HG03103 (cell line): ENCODE results near the gene CFAP97D1.
"Not testable (repeated sequence)": the region's sequence is repeated elsewhere in the genome, so short reads cannot be mapped to it uniquely, and the experiment has no call there.

Source experiments
- ATAC-seq: cut with Tn5 transposase; IDR thresholded peaks from one replicate; pipeline ENCODE4 v1.9.1; 2021; ENCODE audit warnings: low read depth; ENCODE audit not compliant: unreplicated experiment

The CFAP97D1 gene

GRCh38 chr17:43790311-43790940 is 10.2 kb downstream of the CFAP97D1 start:
- no peak for ATAC-seq

DNA sequence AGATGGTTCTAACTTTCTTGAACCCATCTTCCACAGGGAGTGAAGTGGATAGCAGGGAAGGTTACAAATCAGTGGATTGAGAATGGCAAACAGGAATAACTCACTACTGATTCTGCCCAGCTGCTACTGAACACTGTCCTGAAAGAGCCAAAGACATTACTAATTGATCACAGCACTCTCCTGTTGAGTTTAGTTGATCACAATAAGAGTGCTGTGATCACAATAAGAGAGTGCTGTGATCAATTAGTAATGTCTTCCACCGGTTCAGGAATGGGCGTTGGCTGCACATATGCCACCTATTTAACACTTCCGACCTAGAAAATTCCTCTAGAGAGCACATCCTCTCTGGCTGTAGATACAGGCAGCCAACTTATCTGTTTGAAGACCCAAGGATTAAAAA is 11.4 kb downstream of the CFAP97D1 start:
- no peak for ATAC-seq

DNA sequence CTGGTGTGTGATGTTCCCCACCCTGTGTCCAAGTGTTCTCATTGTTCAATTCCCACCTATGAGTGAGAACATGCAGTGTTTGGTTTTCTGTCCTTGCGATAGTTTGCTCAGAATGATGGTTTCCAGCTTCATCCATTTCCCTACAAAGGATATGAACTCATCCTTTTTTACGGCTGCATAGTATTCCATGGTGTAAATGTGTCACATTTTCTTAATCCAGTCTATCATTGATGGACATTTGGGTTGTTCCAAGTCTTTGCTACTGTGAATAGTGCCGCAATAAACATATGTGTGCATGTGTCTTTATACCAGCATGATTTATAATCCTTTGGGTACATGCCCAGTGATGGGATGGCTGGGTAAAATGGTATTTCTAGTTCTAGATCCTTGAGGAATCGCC is 12.4 kb downstream of the CFAP97D1 start:
- not testable (repeated sequence) for ATAC-seq

GRCh38 chr17:43798024-43798423 is 17.8 kb downstream of the CFAP97D1 start:
- not testable (repeated sequence) for ATAC-seq

DNA sequence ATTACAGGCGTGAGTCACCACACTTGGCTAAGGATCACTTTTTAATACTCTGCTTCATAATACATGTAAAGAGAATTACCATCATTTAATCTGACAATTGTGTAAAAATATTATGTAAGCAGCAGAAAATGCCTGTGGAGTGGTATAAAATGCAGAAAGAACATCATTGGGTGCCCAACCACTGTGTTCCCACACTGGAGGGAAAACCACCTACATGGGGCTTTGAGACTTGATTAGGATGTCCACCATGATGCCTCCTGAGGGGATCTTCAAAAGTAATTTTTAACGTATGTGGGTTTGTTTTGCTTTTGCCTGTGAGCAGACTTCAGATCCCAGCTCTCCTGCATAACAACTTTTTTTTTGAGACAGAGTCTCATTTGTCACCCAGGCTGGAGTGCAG is 18.8 kb downstream of the CFAP97D1 start:
- no peak for ATAC-seq

DNA sequence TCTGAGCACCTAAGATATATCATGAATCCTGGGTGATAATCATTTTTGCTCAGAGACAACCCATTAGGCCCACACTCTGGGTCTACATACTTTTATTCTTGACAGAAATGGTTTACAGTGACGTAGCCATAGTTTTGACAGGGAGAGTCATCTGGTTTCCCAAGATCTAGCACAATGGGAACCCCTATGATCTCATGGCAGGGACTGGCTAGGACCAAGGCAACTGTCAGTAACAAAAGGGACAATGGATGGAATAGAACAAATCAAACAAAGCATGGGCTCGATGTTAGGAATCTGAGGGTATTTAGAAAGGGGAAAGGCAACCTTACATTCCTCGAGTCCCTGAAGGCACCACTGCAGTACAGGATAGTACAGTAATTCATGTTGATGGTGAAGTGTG is 20.5 kb downstream of the CFAP97D1 start:
- no peak for ATAC-seq

GRCh38 chr17:43801844-43802243 is 21.6 kb downstream of the CFAP97D1 start:
- ATAC-seq = no peak

DNA sequence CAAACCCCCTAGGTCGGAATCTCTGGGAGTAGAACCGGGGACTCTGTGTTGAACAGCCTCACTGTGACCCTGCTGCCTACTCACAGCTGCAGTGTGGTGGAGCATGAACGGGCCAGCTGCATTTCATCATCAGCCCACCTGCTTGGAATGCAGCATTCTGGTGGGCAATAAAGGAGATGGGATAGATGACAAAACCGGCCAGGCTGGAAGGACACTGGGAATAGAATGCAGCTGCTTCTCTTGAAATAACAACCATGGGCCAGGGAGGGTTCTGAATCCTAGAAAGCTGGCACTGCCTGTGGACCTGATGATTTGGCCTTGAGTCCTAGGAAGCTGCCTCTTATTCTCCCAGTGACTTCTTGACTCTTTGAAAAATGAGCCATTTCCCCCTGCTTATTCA is 23.5 kb downstream of the CFAP97D1 start:
- ATAC-seq = no peak

- ATAC-seq = no peak
Observed at GRCh38 chr17:43805117-43805516, 24.9 kb downstream of the CFAP97D1 start.

GRCh38 chr17:43808076-43808475 is 27.8 kb downstream of the CFAP97D1 start:
- ATAC-seq = no peak

DNA sequence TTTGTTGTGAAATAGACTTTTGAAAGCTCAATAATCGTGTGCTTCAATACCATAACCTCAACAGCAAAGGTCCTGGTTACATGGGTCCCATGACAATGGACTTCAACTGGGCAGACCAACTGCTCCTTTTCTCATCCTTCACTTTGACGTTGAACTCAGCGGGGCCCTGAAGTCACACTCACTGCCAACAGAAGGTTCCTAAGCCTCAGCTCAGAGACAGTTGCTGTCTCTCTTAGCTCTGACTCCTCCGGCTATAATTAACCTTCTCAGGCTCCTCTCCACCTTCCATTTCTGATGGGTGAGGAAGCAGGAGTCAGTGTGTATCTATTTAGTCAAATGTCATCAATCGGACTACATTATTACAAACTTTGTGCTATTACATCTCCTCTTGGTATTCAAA is 28.9 kb downstream of the CFAP97D1 start:
- no peak for ATAC-seq

GRCh38 chr17:43810226-43810715 is 30.0 kb downstream of the CFAP97D1 start:
- no peak for ATAC-seq

- ATAC-seq = no peak
Observed at GRCh38 chr17:43810823-43811222, 30.6 kb downstream of the CFAP97D1 start.

DNA sequence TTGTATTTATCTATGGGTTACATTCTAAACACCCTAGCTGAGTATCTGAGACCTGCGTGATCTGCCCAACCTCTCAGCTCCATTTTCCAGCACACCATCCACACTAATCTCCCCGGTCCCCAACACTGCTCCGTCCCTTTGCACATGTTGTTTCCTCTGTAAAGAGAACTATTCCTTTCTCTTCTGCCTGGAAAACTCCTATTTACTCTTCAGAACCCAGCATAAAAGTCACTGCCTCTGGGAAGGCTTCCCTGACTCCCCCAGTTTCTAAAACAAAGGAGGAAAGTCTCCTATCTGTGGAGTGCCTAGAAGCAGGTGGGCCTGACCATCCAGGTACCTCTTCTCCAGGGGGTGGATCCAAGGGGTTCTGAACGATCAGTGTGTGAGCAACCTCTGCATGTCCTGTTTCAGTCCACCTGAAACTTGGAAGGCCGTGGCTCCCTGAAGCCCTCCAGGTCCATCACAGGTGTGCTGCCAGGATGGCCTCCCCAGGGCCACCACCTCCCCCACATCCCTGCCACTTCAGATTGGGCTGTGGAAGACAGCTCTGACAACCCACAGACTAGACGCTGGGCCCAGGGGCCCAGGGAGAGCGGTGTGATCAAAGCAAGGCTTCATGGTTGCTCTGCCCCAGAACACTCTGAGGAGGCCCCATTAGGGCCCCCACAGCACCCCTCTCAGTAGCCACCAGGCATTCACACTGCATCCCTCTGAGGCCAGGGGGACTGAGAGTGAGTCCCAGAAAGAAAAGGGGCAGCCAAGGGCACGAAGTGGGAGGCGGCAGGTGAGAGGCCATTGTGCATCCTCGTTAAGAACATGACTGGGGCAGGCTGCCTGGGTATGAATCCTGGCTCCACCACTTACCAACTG is 32.4 kb downstream of the CFAP97D1 start:
- no peak for ATAC-seq

GRCh38 chr17:43813386-43813785 is 33.2 kb downstream of the CFAP97D1 start:
- no peak for ATAC-seq

GRCh38 chr17:43814026-43814425 is 33.8 kb downstream of the CFAP97D1 start:
- ATAC-seq = no peak

DNA sequence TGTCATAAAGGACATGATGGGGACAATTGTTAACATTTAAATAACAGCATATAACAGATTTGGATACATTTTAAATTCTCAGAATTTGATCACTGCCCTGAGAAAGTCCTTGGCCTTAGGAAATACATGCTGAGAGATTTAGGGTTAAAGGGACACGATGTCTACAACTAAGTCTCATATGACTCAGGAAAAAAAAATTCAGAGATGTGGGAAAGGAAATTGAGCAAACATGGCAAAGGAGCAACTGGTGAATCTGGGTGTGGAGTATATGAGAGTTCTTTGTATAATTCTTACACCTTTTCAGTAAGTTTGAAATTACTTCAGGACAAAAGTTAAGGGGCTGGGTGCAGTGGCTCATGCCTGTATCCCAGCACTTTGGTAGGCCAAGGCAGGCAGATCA is 34.5 kb downstream of the CFAP97D1 start:
- no peak for ATAC-seq

DNA sequence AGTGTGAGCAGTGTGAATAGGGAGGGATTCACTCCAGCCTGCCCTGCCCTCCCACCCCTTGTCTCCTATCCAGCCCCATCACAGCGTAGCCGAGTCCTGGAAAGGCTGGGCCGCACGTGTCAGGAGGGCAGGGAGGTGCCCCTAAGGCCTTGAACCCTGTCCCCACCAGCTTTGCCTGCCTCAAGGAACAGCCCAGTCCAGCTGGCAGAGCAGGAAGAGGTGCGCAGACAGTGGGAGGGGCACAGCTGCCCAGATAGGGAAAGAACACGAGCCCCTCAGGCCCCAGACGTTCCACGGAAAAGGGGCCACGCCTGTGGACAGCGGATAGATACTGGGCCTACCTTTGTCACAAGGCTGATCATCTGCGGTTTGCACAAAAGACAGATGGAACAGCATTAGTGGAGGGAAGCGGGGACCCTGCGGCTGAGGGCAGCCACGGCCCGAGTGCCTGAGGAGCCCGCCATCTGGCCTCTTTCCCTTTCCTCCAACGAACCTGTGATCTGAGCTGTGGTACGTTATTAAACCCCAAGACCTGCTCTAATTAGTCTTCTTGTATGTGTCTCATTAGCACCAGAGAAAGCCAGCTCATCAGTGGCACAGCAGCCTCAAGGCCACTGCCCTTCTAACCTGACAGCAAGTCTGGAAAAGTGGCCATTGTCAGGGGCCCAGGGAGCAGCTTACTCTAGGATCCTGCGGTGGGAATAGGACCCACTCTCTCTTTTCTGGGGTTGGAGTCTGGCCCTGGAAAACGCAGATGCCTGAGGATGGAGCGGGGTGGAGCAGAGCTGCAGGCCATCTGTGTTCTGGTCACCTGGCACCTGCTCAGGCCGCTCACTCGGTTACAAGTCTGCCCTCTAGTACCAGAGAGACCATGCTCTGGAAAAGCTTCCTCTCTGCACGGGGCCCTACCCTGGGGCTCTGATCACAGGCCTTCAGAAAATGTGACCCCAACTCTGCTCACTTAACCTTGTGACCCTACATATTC is 36.4 kb downstream of the CFAP97D1 start:
- no peak for ATAC-seq

DNA sequence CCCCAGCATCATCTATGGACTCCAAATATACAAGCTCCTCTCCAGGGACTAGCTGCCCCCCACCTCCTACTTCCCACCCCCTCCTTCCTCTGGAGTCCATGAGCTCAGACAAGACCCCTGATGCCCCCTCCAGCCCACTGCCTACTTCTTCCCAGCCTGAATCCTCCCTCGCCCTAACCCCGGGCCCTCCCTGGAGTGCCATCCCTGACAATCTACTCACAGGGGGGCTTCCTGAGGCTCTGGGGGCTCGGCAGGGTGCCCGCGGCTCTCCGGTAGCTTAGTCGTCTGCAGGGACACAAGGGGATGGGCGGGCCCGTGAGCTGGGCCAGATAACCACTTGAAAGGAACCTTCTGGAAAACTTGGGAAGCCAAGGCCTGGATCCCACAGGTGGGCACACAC is 37.6 kb downstream of the CFAP97D1 start:
- no peak for ATAC-seq

GRCh38 chr17:43818966-43819365 is 38.7 kb downstream of the CFAP97D1 start:
- ATAC-seq = no peak

- no peak for ATAC-seq
Observed at GRCh38 chr17:43820759-43821158, 40.5 kb downstream of the CFAP97D1 start.
